ENCODE results near the gene LDLRAD2.

- TF ChIP-seq CTCF (IDR thresholded peaks at IDR 0.05) = no peak
- TF ChIP-seq POLR2A (IDR thresholded peaks at IDR 0.05) = no peak
- TF ChIP-seq POLR2AphosphoS5 (IDR thresholded peaks at IDR 0.05) = no peak
These were observed 21.4 kb downstream of the LDLRAD2 start for GRCh38 chr1:21833392-21833976.
